ENCODE data around the gene P3H3. TPM values are rescaled to one million over a fixed set of nuclear protein-coding genes. Genes with fewer than 3 reads are reported as not detected.
"Not testable (repeated sequence)": the region's sequence is repeated elsewhere in the genome, so short reads cannot be mapped to it uniquely, and the experiment has no call there.

P3H3 gene
- polyA plus RNA-seq, 4 donors, result 23.3 to 37.5 (median 35.6) TPM

GRCh38 chr12:6883683-6884082 is 55.5 kb downstream of the P3H3 start:
- DNase-seq (ENCODE audit: low read depth in 4 of 4, low spot score in 2 of 4), result no peak

GRCh38 chr12:6884539-6884938 is 56.3 kb downstream of the P3H3 start:
- no peak for DNase-seq (ENCODE audit: low read depth in 4 of 4, low spot score in 2 of 4)

DNA sequence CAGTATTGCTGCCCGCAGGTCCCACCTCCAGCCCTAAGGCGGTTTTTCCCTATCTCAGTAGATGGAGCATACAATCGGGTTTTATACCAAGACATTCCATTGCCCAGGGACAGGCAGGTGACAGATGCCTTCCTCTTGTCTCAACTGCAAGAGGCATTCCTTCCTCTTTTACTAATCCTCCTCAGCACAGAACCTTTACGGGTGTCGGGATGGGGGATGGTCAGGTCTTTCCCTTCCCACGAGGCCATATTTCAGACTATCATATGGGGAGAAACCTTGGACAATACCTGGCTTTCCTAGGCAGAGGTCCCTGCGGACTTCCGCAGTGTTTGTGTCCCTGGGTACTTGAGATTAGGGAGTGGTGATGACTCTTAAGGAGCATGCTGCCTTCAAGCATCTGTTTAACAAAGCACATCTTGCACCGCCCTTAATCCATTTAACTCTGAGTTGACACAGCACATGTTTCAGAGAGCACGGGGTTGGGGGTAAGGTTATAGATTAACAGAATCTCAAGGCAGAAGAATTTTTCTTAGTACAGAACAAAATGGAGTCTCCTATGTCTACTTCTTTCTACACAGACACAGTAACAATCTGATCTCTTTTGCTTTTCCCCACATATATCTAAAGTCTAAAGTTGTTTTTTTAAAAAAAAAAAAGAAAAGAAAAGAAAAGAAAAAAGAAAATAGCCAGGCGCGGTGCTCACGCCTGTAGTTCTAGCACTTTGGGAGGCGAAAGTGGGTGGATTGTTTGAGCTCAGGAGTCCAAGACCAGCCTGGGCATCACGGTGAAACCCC is 58.2 kb downstream of the P3H3 start:
- DNase-seq (ENCODE audit: low read depth in 4 of 4, low spot score in 2 of 4), result not testable (repeated sequence)

DNA sequence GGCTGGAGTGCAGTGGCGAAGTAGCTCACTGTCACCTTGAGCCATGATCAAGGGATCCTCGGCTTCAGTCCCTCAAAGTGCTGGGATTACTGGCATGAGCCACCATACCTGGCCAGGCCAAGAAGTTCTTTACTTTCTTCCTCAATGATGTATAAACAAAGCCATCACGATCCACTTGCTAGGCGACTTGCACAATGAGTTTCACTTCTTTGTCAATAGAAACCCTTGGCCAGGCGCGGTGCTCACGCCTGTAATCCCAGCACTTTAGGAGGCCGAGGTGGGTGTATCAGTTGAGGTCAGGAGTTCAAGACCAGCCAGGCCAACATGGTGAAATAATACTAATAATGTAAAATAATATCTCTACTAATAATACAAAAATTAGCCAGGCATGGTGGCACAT is 59.3 kb downstream of the P3H3 start:
- DNase-seq (ENCODE audit: low read depth in 4 of 4, low spot score in 2 of 4), result no peak

DNA sequence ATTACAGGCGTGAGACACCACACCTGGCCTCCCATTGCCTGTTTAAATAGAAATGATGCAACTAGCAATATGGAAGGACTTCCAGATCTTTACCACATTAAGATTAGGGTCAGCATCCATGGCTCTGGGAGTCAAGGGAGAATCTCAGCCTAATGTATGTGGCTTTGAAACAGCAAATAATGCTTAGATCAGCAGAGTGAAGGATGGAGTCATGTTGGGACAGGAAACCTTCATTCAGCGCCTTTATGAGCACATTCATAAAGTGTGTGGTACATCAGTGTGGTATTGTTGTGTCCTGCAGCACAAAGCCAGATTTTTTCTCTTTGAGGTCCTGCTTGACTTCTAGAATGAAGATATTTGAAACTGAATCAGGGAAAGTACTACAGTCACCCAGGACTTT is 60.2 kb downstream of the P3H3 start:
- DNase-seq (ENCODE audit: low read depth in 4 of 4, low spot score in 2 of 4), result no peak

- DNase-seq (ENCODE audit: low read depth in 4 of 4, low spot score in 2 of 4), result not testable (repeated sequence)
Measured at GRCh38 chr12:6888794-6889193, 60.6 kb downstream of the P3H3 start.

Other genes starting within 250 kb of the P3H3 start
- 100 to 1,000 TPM; 269 to 322 (median 294) TPM for gene CHD4, start 221.0 kb upstream of the P3H3 start, polyA plus RNA-seq (ENCODE audit: insufficient read length in 4 of 4)
- gene LPAR5, start 192.4 kb upstream of the P3H3 start, polyA plus RNA-seq (ENCODE audit: insufficient read length in 4 of 4), result 1 to 10 TPM; 1.1 to 1.6 (median 1.4) TPM
- gene ACRBP, start 181.0 kb upstream of the P3H3 start, polyA plus RNA-seq (ENCODE audit: insufficient read length in 4 of 4), result 1 to 10 TPM; 2.4 to 6.6 (median 5.0) TPM
- gene ING4, start 165.3 kb upstream of the P3H3 start, polyA plus RNA-seq (ENCODE audit: insufficient read length in 4 of 4), result 100 to 1,000 TPM; 112 to 133 (median 122) TPM
- 100 to 1,000 TPM in 2 of 4 donors, 10 to 100 TPM in 2; 68.1 to 109 (median 90.5) TPM for gene ZNF384, start 139.0 kb upstream of the P3H3 start, polyA plus RNA-seq (ENCODE audit: insufficient read length in 4 of 4)
- 10 to 100 TPM in 3 of 4 donors, 1 to 10 TPM in 1; 8.1 to 16.8 (median 13.5) TPM for gene PIANP, start 127.6 kb upstream of the P3H3 start, polyA plus RNA-seq (ENCODE audit: insufficient read length in 4 of 4)
- gene COPS7A, start 104.4 kb upstream of the P3H3 start, polyA plus RNA-seq (ENCODE audit: insufficient read length in 4 of 4), result 10 to 100 TPM; 64.0 to 69.6 (median 68.9) TPM
- 100 to 1,000 TPM; 189 to 246 (median 222) TPM for gene MLF2, start 75.3 kb upstream of the P3H3 start, polyA plus RNA-seq (ENCODE audit: insufficient read length in 4 of 4)
- 100 to 1,000 TPM; 529 to 841 (median 623) TPM for gene PTMS, start 62.0 kb upstream of the P3H3 start, polyA plus RNA-seq (ENCODE audit: insufficient read length in 4 of 4)
- 1 to 10 TPM; 1.1 to 2.6 (median 1.5) TPM for gene LAG3, start 55.9 kb upstream of the P3H3 start, polyA plus RNA-seq (ENCODE audit: insufficient read length in 4 of 4)
- 10 to 100 TPM; 28.6 to 39.0 (median 29.5) TPM for gene CD4, start 38.9 kb upstream of the P3H3 start, polyA plus RNA-seq (ENCODE audit: insufficient read length in 4 of 4)
- gene GPR162, start 6.6 kb upstream of the P3H3 start, polyA plus RNA-seq (ENCODE audit: insufficient read length in 4 of 4), result 10 to 100 TPM; 18.9 to 37.7 (median 35.7) TPM
- 10 to 100 TPM in 2 of 4 donors, 1 to 10 TPM in 2; 3.1 to 12.0 (median 7.9) TPM for gene GNB3, start 12.5 kb downstream of the P3H3 start, polyA plus RNA-seq (ENCODE audit: insufficient read length in 4 of 4)
- 10 to 100 TPM; 20.2 to 32.7 (median 26.4) TPM for gene CDCA3, start 22.9 kb downstream of the P3H3 start, polyA plus RNA-seq (ENCODE audit: insufficient read length in 4 of 4)
- 10 to 100 TPM; 58.3 to 73.3 (median 62.3) TPM for gene USP5, start 23.7 kb downstream of the P3H3 start, polyA plus RNA-seq (ENCODE audit: insufficient read length in 4 of 4)
- 100 to 1,000 TPM; 518 to 618 (median 580) TPM for gene TPI1, start 39.1 kb downstream of the P3H3 start, polyA plus RNA-seq (ENCODE audit: insufficient read length in 4 of 4)
- 10 to 100 TPM in 3 of 4 donors, 1 to 10 TPM in 1; 7.8 to 19.8 (median 13.5) TPM for gene SPSB2, start 44.9 kb downstream of the P3H3 start, polyA plus RNA-seq (ENCODE audit: insufficient read length in 4 of 4)
- 10 to 100 TPM; 16.5 to 24.5 (median 18.9) TPM for gene LRRC23, start 76.4 kb downstream of the P3H3 start, polyA plus RNA-seq (ENCODE audit: insufficient read length in 4 of 4)
- 10 to 100 TPM in 3 of 4 donors, 1 to 10 TPM in 1; 9.5 to 19.4 (median 14.6) TPM for gene ENO2, start 86.2 kb downstream of the P3H3 start, polyA plus RNA-seq (ENCODE audit: insufficient read length in 4 of 4)
- 100 to 1,000 TPM in 3 of 4 donors, 10 to 100 TPM in 1; 85.5 to 189 (median 127) TPM for gene ATN1, start 99.6 kb downstream of the P3H3 start, polyA plus RNA-seq (ENCODE audit: insufficient read length in 4 of 4)
- gene RNU7-1, start 115.4 kb downstream of the P3H3 start, polyA plus RNA-seq (ENCODE audit: insufficient read length in 4 of 4), result 1 to 10 TPM in 1 of 4 donors, not detected in 3; 3.6 TPM
- gene C12orf57, start 115.6 kb downstream of the P3H3 start, polyA plus RNA-seq (ENCODE audit: insufficient read length in 4 of 4), result 100 to 1,000 TPM; 141 to 235 (median 165) TPM
- gene PTPN6, start 122.9 kb downstream of the P3H3 start, polyA plus RNA-seq (ENCODE audit: insufficient read length in 4 of 4), result 10 to 100 TPM; 19.2 to 27.5 (median 24.5) TPM
- 100 to 1,000 TPM; 247 to 313 (median 277) TPM for gene PHB2, start 142.3 kb downstream of the P3H3 start, polyA plus RNA-seq (ENCODE audit: insufficient read length in 4 of 4)
- gene EMG1, start 142.5 kb downstream of the P3H3 start, polyA plus RNA-seq (ENCODE audit: insufficient read length in 4 of 4), result 10 to 100 TPM; 42.6 to 49.5 (median 48.1) TPM
- gene LPCAT3, start 190.1 kb downstream of the P3H3 start, polyA plus RNA-seq (ENCODE audit: insufficient read length in 4 of 4), result 10 to 100 TPM; 49.7 to 65.7 (median 64.2) TPM
- 10 to 100 TPM; 51.9 to 71.0 (median 56.4) TPM for gene C1S, start 232.3 kb downstream of the P3H3 start, polyA plus RNA-seq (ENCODE audit: insufficient read length in 4 of 4)

All from left renal cortex interstitium (tissue), 4 donors.